NCI-H82 treated with DMSO at 0.1 percent for 48 hours (cell line): ENCODE results near the gene DUXA.
"Not testable (repeated sequence)": the region's sequence is repeated elsewhere in the genome, so short reads cannot be mapped to it uniquely, and the experiment has no call there.

Source experiments
- DNase-seq: peaks from one replicate; lab custom pipeline; 2025; ENCODE audit not compliant: unreplicated experiment; lab: John Stamatoyannopoulos, UW

DUXA gene

DNA sequence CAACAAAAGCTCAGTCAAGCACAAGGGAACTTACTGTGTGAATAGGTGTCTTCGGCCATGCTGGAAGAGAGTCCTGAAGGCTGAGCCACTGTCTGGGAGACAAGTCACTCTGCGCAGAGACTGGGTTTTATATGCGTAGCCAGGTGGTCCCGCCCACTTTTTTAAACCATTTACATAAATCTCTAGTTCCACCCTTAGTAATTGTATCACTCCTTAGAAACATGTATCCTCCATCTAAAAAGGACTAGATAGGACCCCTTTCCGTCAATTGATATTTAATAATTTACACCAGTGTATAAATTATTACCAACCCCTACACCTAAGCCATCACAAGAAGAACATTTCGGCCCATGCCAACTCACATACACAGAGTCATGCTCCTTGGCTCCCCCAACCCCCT, at the start of gene DUXA:
TSS of gene DUXA (minus strand) at position 101 of the 400 bp plus-strand sequence. CDS start at position 59, 42 bp downstream.
- DNase-seq, result no peak

DNA sequence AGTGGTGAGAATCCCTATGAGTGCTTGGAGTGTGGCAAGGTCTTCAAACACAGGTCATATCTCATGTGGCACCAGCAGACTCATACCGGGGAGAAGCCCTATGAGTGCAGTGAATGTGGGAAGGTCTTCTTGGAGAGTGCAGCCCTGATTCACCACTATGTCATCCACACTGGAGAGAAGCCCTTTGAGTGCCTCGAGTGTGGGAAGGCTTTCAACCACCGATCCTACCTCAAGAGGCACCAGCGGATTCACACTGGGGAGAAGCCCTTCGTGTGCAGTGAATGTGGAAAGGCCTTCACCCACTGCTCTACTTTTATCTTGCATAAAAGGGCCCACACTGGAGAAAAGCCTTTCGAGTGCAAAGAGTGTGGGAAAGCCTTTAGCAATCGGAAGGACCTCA, 44.8 kb upstream of the DUXA start:
- DNase-seq, result no peak

DNA sequence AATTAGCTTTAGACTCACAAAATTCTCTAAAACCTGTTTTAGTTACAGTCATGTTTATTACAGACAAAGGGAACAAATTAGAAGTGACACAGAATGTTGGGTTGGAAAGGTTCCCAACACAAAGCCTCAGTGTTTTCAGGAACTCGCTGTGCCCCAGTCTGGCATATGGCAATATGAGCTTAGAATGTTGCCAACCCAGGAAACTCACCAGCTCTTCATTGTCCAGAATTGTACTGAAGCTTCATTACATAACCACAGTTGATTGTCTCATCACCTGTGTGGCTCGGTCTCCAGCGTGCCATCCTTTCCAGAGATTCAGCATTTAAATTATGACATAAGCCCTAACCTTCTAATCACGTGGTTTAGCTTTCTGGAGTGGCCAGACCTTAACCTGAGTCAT, 43.1 kb upstream of the DUXA start:
- no peak for DNase-seq

DNA sequence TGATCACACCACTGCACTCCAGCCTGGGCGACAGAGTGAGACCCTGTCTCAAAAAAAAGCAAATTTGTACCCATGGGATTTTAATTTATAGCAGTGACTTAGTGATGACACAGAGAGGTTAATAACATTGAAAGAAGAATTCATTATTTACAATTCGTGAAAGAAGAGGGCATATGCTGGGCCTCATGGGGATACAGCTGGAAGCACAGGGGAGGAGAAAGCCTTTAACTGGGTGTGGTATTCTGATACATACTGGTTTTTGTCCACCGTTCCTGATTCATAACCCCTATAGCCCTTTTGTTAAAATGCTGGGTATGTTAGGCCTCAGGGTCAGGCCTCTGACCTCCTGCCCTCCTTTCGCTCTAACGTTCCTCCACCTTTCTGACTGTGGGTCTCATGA, 34.9 kb upstream of the DUXA start:
- no peak for DNase-seq

DNA sequence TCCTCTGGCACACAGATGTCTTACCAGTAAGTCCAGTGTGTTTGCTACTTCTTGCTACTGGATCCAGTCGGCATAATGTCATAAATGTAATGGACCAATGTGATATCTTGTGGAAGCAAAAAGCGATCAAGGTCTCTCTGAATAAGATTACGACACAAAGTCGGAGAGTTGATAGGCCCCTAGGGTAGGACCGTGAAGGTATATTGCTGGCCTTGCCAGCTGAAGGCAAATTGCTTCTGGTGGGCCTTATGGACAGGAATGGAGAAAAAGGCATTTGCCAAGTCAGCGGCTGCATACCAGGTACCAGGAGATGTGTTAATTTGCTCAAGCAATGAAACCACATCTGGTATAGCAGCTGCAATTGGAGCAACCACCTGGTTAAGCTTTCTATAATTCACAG, 30.6 kb upstream of the DUXA start:
- not testable (repeated sequence) for DNase-seq

DNA sequence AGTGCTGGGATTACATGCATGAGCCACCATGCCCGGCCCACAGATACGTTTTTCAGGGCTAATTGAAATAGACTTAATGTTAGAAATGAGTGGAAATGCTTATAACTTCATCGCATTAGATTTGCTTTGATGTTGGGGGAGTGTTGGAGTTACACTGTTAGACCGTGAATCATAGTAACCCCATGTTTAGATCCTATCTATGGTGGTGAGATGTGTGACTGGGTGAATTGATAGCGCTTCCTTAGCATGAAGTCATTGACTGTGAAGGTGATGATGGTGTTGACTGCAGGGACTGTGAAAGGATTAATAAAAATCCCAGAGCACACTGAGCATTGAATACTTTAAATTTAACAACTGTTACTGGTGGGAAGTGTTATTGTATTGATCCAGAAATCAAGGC, 25.7 kb upstream of the DUXA start:
- no peak for DNase-seq

DNA sequence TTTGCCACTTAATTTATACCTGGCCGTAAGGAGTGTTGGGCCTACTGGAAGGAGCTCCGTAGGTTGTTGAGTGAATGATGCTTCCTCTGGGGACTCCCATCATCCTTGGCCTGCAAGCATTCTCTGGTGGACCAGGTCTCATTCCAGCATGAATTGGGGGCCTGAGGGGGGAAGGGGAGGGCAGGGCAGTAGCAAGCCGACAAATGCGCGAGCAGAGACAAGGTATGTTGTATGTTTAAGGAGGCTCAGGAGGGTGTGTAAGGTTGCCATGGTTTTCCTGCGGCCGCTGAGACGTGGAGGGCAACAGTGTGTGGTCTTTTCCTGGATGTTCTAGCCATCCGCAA, 24.8 kb upstream of the DUXA start:
- no peak for DNase-seq

DNA sequence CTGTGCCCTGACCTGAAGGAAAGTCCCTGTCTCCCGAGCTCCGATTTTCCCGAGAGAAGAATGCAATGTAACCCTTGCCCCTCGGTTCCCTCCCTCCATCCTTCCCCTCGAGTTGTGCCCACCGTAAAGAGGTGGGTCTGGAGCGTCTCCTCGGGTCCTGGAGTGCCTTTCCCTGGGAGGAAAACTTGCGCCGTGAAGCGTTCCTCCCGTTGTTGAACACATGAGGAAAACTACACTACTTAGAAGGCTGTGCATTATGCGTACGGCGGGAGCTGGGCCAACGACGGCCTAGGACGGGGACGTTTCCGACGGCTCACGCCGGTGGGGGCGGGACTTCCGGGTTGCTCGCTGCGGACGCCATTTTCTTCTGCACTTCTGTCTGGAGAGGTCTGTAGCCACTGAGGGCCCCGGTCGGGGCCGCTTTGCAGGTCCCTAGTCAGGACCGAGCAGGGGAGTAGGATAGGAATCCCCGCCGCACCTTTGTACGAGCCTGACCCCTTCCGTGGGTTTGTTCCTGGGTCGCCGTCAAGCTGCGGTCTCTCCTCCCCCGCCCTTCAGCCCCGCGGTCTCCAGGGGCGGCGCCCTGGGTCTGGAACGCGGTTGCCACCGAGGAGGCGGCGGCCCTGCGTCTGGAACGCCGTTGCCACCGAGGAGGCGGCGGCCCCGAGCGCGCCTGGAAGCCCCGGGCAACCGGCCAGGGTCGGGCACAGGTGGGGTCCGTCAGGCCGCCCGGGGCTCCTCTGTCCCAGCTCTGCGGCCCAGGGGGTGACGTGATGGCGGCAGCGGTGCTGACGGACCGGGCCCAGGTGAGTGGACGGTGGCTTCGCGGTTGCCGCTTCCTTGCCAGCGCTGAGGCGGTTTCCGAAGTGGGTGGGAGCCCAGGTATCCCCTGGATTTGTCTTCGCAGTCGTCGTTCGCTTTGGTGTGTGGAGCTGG, 24.1 kb upstream of the DUXA start, which contains the start of gene ZNF264:
TSS of gene ZNF264 (plus strand) at position 360 of the 936 bp plus-strand sequence. CDS start at position 774, 414 bp downstream.
- peak; percentile 68 for DNase-seq

DNA sequence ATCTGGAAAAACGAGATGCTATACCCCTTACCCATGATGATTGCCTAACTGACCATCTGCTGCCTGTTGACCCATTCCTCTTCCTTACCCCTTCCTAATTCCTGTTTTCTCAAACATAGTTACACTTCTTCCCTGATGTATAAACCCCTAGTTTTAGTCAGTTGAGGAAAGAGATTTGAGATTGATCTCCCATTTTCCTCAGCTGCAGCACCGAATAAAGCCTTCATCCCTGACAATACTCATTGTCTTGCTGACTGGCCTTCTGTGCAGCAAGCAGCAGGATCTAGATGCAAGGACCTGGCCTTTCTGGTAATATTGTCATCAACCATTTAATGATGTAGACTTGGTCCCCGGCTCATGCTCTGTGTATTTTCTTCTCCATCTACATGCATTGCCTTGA, 23.0 kb upstream of the DUXA start:
- no peak for DNase-seq

DNA sequence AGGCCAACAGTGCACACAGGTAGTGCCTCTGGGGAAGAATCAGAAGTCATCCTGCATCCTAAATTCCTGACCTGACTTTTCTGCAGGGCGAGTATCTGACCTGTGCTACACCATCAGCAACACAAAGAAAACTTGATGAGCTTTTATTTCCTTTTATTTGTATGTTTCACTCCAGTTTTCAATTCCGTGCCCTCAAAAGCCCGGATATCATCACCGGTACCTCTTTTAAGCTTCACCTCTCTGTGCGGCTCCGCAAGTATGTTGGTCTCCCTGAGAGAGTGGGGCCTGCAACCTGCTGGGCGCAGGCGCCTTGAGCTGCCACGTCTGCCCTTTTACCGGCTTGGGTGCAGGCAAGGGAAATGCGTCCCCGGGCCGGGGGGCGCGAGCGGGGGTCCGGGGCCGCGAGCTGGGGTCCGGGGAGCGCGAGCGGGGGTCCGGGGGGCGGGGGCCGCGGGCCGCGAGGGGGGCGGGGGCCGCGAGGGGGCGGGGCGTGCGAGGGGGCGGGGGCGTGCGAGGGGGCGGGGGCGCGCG, 4.3 kb upstream of the DUXA start:
- DNase-seq, result no peak

DNA sequence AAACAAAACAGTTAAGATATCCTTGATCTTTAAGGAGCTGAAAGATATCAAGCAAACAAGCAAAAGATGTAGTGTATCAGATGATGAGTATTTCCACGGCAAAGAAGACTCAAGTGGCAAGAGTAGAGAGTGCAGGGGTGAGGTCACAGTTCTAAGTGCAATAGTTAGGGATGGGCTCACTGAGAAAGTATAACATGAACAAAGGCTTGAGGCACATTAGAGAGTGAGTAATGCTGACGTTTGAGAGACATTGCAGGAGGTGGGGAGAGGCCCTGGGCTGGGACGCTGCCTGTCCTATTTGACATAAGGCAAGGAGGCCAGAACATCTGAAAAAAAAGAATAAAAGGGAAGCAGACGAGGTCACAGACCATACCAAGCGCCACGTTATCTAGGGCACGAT, 1.4 kb downstream of the DUXA start:
- DNase-seq, result no peak

DNA sequence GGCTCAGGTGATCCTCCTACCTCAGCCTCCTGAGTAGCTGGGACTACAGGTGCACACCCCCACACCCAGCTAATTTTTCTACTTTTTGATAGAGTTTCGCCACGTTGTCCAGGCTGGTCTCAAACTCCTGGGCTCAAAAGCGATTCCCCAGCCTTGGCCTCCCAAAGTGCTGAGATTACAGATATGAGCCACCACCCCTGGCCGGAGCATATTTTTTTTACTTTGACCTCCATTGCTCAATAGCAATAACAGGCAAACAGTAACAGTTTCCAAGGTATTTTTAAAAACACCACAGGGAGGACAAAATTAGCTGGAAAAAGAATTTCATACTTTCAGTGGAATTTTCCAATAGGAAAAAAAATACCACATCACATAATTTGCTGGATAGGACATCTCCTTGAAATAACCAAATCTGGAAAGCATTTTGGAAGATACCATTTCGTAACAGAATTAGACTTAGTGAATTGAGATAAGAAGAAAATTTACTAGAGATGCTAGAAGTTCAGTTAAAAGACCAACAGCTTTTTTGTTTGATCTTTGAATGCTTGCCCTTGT, 5.2 kb downstream of the DUXA start:
- no peak for DNase-seq

DNA sequence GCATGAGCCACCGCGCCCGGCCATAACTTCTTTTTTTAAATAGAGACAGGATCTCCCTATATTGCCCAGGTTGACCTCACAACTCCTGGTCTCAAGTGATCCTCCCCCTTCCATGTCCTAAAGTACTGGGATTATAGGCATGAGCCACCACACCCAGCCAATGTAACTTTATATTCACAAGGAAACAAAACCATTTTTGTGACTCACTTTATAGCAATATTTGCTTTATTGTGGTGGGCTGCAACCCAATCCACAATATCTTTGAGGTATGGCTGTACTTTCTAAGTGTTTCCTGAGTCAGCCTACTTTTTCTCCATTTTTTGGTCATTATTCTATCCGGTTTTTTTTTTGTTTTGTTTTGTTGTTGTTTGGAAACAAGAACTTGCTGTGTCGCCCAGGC, 14.4 kb downstream of the DUXA start:
- DNase-seq, result no peak

DNA sequence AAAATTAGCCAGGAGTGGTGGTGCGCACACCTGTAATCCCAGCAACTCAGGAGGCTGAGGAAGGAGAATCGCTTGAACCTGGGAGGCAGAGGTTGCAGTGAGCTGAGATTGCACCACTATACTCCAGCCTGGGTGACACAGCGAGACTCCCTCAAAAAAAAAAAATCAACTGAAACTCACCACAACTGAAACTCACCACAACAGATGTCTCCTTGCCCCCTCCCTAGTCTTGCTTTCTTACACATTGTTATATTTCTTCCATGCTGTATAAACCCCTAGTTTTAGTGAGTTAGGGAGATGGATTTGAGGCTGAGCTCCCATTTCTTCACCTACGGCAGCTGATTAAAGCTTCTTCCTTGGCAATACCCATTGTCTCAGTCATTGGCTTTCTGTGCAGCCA, 25.6 kb downstream of the DUXA start:
- no peak for DNase-seq

DNA sequence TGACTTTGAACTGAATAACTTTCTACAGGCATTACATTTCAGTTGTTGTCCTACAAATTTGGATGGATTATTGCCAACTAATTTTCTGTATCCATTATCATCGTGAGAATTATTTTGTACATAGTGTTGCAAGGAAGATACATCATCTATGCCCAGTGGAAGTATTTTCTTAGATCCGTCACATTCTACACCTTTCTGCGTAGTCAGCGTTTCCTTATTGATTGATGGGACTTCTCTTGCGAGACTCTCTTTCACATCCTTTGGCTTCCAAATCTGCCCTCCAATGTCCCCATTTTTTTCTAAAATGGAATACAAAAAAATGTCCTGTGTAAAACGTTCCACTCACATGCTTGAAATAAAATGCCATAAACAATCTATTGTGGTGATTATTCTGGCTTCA, 31.5 kb downstream of the DUXA start:
- DNase-seq, result no peak

DNA sequence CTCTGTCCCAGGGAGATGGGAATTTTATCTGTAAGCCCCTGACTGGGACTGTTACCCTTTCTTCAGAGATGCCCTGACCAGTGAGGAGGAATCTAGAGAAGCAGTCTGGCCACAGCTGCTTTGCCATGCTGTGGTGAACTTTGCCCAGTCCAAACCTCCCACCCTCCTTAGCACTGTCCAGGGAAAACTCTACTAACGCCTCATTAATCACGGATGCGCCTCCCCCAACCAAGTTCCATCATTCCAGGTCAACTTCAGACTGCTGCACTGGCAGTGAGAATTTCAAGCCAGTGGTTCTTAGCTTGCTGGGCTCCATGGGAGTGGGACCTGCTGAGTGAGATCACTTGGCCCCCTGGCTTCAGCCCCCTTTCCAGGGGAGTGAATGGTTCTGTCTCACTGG, 39.9 kb downstream of the DUXA start:
- not testable (repeated sequence) for DNase-seq

DNA sequence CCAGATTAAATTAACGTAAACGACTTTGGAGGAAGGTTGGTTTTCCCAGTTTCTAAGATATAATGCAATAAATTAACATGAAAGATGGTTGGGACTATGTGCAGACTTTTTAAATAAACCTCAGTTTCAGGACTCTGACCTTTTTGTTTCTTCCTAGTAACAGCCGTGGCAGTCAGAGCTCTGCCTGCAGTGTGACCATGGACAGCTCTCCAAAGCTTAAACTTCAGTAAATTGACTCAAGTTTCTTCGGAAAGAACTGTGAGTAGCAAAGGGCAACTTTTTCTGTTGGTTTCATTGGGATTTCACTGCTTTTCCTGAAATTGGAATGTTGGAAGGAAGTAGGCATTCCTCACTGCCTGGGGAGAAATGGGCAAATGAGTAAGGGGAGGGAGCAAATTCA, 43.4 kb downstream of the DUXA start:
- DNase-seq, result peak; percentile 15

DNA sequence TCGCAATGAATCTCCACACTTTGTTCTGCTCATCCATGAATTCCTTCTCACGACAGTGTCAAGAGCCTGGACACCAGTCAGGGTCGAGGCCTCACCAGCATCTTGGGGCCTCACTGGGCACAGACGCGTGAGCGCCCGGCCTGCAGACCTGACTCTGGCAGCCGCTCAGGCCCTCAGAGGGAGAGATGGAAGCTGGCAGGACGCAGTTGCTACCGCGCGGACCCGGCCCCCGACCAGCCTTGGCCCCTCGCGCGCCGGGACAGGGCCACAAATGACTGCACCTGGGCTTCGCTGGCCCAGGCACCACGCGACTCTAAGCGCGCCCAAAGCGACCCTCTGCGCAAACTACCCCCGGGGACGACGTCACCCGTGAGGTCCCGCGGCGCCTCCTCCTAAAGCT, 48.4 kb downstream of the DUXA start:
- no peak for DNase-seq

DNA sequence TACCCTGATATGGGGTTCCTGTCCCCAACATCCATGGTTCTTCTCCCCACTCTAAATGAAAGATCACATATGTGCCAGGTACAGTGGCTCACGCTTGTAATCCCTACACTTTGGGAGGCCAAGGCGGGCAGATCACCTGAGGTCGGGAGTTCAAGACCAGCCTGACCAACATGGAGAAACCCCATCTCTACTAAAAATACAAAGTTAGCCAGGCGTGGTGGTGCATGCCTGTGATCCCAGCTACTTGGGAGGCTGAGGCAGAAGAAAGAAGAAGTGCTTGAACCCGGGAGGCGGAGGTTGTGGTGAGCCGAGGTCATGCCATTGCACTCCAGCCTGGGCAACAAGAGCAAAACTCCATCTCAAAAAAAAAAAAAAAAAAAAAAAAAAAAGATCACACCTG, 53.8 kb downstream of the DUXA start:
- DNase-seq, result not testable (repeated sequence)

DNA sequence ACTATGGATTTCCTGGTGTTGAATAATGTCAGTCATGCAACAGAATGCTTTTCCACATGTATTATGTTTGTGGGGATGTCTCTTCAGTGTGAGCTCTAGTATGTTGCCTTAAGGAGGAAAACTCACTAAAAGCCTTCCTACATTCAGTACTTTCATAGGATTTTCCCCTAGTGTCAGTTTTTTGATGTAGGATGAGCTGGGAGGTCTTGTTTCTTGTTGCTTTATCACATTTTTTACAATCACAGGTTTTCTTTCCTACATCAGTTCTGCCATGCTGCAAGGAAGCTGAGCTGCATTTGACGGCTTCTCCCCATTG, 56.0 kb downstream of the DUXA start:
- no peak for DNase-seq

DNA sequence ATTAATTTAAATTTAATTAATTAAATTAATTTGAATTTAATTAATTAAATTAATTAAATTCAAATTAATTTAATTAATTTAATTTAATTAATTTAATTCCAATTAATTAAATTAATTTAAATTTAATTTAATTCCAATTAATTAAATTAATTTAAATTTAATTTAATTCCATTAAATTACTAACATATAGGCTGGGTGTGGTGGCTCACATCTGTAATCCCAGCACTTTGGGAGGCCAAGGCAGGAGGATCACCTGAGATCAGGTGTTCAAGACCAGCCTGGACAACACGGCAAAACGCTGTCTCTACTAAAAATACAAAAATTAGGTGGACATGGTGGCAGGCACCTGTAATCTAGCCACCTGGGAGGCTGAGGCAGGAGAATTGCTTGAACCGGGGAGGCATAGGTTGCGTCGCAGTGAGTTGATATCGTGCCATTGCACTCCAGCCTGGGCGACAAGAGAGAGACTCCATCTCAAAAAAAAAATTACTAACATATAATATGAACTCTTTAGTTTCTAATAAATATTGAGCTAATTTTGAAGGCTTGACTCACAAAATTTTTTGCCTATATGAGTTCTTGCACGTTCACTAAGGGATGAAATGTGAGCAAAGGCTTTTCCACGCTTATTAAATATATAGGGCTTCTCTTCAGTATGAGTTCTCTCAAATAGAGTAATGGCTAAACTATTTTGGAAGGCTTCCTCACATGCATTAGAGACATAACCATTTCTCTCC, 56.5 kb downstream of the DUXA start:
- DNase-seq, result no peak

DNA sequence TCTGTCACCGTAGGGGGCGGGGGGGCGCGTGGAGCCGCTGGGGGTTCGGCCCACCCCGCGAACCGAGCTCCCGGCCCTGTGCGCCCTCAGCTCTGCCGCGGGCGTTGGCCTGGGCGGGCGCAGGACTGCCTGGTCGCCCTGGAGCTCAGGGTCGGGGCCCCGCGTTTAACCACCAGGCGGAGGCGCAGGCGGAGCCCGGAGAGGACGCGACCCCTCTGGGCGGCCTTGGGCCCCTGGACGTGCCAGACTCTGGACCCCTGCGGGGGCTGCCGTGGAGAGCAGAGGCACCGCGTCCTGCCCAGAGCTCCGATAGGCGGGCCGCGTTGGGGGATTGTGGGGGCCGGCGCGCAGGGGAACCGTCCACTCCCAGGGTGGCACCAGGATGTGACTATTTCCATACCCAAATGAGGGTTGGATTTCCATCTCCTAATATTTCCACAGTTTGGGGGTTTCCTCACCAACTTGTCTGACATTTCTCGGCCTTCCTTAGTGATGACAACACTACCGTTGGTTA, 60.5 kb downstream of the DUXA start:
- DNase-seq, result no peak
